Left lung (tissue), 10 donors: ENCODE measurements around the gene MAN1B1. TPM values are rescaled to one million over a fixed set of nuclear protein-coding genes. Genes with fewer than 3 reads are reported as not detected.

Source experiments
- ATAC-seq: fragments of 200-7000 bp; cut with Tn5 transposase; one replicate; pipeline ENCODE4 v1.9.1; 2020; ENCODE audit warnings: moderate library complexity
- DNase-seq, 4 donors: peaks; one replicate each; pipeline ENCODE4 v3.0.0-alpha.2; 2013 to 2020
- H3K27ac ChIP-seq, 2 donors: fragments of 200-600 bp; sonication (generic) in 1 of 2; one replicate each; pipeline versions ENCODE4 v1.5.0 to v1.8.0; 2020 to 2021
- H3K27me3 ChIP-seq, 2 donors: fragments of 200-600 bp; sonication (generic) in 1 of 2; one replicate each; pipeline versions ENCODE4 v1.5.0 to v1.8.0; 2020 to 2021
- H3K36me3 ChIP-seq, 2 donors: fragments of 200-600 bp; sonication (generic) in 1 of 2; one replicate each; pipeline versions ENCODE4 v1.5.0 to v1.8.0; 2020 to 2021
- H3K4me1 ChIP-seq, 2 donors: fragments of 200-600 bp; one replicate each; pipeline ENCODE4 v1.8.0; 2021
- H3K4me3 ChIP-seq, 2 donors: fragments of 200-600 bp; sonication (generic) in 1 of 2; one replicate each; pipeline versions ENCODE4 v1.5.0 to v1.8.0; 2020 to 2021; ENCODE audit warnings: mild to moderate bottlenecking in 1 of 2
- H3K9me3 ChIP-seq, 2 donors: fragments of 200-600 bp; sonication (generic) in 1 of 2; one replicate each; pipeline versions ENCODE4 v1.5.0 to v1.8.0; 2020 to 2021
- intact Hi-C, 2 donors: fragments of 100-400 bp; cut with DNase I; formaldehyde crosslinking; loops; one replicate each; pipeline versions ENCODE4 v1.11.2 to v1.14.2; 2022
- polyA plus RNA-seq, 6 donors: library from polyadenylated mRNA; unstranded; fragments of 120-200 nt; gene quantifications; one replicate each; pipeline ENCODE4 v1.2.1, GENCODE V29; 2013; ENCODE audit not compliant: insufficient read length in 6 of 6
- total RNA-seq, 2 donors: library from RNA; stranded (reverse); fragmentation: NEBNext Ultra II Directional; extraction: Animal tissue kit (Norgen Biotek cat#: 25700); gene quantifications; one replicate each; pipeline ENCODE4 v1.2.1, GENCODE V29; 2021
- TF ChIP-seq, protein P1 (sequence below), 2 donors: fragments of 200-600 bp; sonication (generic) in 1 of 2; IDR thresholded peaks; one replicate each; pipeline versions ENCODE4 v1.5.0 to v1.8.0; 2021; ENCODE audit warnings: antibody characterized with exemption in 2 of 2
- donor health status: DM: no; HTN: yes; CAD: no.
- donor health status: DM: no; HTN: no; CAD: no.

Gene MAN1B1
- total and polyA plus RNA-seq, 8 donors = 51.5 to 74.9 (median 64.8) TPM

DNA sequence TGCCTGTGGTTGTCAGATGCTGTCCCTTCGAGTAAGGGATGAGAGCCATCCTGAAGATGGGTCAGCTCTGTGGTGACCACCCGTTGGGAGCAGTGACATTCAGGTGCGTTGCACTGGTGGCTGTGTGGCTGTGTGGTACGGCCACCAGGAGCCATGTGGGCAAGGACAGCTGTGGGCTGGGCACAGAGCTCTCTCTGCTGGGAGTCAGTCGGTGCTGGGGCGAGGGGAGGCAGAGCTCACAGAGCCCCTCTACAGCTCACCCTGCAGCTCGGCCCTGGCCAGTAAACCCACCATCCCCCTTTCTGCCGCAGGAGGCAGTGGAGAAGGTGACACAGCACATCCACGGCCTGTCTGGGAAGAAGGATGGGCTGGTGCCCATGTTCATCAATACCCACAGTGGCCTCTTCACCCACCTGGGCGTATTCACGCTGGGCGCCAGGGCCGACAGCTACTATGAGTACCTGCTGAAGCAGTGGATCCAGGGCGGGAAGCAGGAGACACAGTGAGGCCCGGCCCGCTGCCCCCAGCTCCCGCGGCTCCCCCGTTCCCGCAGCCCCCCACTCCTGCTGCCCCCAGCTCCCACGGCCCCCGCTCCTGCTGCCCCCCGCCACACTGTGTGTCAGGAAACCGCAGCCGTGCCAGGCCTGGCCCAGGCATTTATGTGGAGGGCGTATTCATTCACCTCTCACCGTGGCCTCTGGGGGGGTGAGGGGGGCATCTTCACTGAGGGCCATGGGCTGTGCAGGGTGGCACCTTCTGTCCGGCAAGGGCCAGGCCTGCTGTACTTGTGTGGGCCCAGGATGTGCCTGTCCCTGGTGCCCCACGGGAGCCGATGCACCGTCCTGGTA lies 19.3 kb downstream of the MAN1B1 start:
- Histone ChIP-seq H3K36me3 (peaks cover 0 to 97% of the 10 kb centered on the region in 2 donors), H3K4me1 (no peaks in the 10 kb centered on the region), H3K27ac (no peak overlapping the region), H3K9me3 (no peaks in the 10 kb centered on the region), H3K27me3 (no peaks in the 10 kb centered on the region), H3K4me3 (no peak overlapping the region)
- DNase-seq (peak in 1 of 4 donors; percentile 64), ATAC-seq (no peak)
- intact Hi-C loops = no loop called here
- TF ChIP-seq, protein P1, sequence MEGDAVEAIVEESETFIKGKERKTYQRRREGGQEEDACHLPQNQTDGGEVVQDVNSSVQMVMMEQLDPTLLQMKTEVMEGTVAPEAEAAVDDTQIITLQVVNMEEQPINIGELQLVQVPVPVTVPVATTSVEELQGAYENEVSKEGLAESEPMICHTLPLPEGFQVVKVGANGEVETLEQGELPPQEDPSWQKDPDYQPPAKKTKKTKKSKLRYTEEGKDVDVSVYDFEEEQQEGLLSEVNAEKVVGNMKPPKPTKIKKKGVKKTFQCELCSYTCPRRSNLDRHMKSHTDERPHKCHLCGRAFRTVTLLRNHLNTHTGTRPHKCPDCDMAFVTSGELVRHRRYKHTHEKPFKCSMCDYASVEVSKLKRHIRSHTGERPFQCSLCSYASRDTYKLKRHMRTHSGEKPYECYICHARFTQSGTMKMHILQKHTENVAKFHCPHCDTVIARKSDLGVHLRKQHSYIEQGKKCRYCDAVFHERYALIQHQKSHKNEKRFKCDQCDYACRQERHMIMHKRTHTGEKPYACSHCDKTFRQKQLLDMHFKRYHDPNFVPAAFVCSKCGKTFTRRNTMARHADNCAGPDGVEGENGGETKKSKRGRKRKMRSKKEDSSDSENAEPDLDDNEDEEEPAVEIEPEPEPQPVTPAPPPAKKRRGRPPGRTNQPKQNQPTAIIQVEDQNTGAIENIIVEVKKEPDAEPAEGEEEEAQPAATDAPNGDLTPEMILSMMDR (IDR thresholded peaks at IDR 0.05) = no peak

- no peak for ATAC-seq
- no peak overlapping the region for H3K27ac ChIP-seq
- peaks cover 0 to 96% of the 10 kb centered on the region in 2 donors for H3K36me3 ChIP-seq
- intact Hi-C loops = no loop called here
- peak in 1 of 4 donors; percentile 68 for DNase-seq
- no peaks in the 10 kb centered on the region for H3K9me3 ChIP-seq
- TF ChIP-seq, protein P1 (IDR thresholded peaks at IDR 0.05) = no peak
- H3K27me3 ChIP-seq = no peaks in the 10 kb centered on the region
- H3K4me1 ChIP-seq = no peaks in the 10 kb centered on the region
- H3K4me3 ChIP-seq = no peak overlapping the region
Measured at GRCh38 chr9:137106662-137107250, 20.0 kb downstream of the MAN1B1 start.

DNA sequence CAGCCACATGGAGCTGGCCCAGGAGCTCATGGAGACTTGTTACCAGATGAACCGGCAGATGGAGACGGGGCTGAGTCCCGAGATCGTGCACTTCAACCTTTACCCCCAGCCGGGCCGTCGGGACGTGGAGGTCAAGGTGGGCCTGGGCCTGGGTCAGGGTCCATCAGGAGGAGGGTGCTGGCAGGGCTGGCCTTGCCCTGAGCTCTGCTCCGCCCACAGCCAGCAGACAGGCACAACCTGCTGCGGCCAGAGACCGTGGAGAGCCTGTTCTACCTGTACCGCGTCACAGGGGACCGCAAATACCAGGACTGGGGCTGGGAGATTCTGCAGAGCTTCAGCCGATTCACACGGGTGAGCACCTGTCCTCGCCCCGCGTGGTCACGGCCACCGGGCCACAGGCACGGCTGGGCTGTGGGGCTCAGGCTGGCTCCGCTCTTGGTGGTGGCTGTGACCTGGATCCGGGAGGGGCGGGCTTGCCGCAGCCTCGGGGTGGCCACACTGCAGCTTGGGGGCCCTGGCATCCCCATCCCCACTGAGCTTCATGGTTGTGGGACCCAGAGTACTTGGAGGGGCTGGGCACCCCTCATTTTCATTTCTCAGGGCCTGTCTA lies 20.6 kb downstream of the MAN1B1 start:
- Histone ChIP-seq H3K4me3 (no peak overlapping the region), H3K36me3 (peaks cover 0 to 97% of the 10 kb centered on the region in 2 donors)

GRCh38 chr9:137107982-137108381 lies 21.2 kb downstream of the MAN1B1 start:
- Histone ChIP-seq H3K4me3 (no peak overlapping the region), H3K9me3 (no peaks in the 10 kb centered on the region), H3K27me3 (no peaks in the 10 kb centered on the region), H3K27ac (no peak overlapping the region), H3K4me1 (peaks cover 0 to under 1% of the 10 kb centered on the region in 2 donors), H3K36me3 (peaks cover 0 to 97% of the 10 kb centered on the region in 2 donors)
- TF ChIP-seq, protein P1 (IDR thresholded peaks at IDR 0.05) = no peak
- intact Hi-C loops = no loop called here
- DNase-seq (peak in 1 of 4 donors; percentile 62), ATAC-seq (no peak)

More for the DNA sequence above, 20.6 kb downstream of the MAN1B1 start:
- TF ChIP-seq, protein P1 (IDR thresholded peaks at IDR 0.05) = no peak
- Histone ChIP-seq H3K9me3 (no peaks in the 10 kb centered on the region), H3K4me1 (no peaks in the 10 kb centered on the region), H3K27me3 (no peaks in the 10 kb centered on the region), H3K27ac (no peak overlapping the region)
- ATAC-seq (no peak), DNase-seq (peak in 1 of 4 donors; percentile 65)
- intact Hi-C loops = no loop called here
